KMS-11 (cell line): ENCODE measurements around the gene G2E3.
"Not testable (repeated sequence)": the region's sequence is repeated elsewhere in the genome, so short reads cannot be mapped to it uniquely, and the experiment has no call there.

Experiments
- H2AFZ ChIP-seq: fragments of 200-600 bp; sonication (generic); 2 replicates; pipeline ENCODE4 v1.6.1; 2016; ENCODE audit warnings: antibody characterized with exemption, mixed run types, low read depth
- H3K27ac ChIP-seq: fragments of 200-600 bp; sonication (generic); 2 replicates; pipeline ENCODE4 v1.6.1; 2016; ENCODE audit warnings: mild to moderate bottlenecking, mixed run types
- H3K27me3 ChIP-seq: fragments of 200-600 bp; sonication (generic); 2 replicates; pipeline ENCODE4 v1.6.1; 2017; ENCODE audit warnings: mild to moderate bottlenecking, low read depth, mixed run types, moderate library complexity; ENCODE audit not compliant: insufficient read depth
- H3K36me3 ChIP-seq: fragments of 200-600 bp; sonication (generic); 2 replicates; pipeline ENCODE4 v1.6.1; 2017; ENCODE audit warnings: mild to moderate bottlenecking, mixed run types; ENCODE audit not compliant: insufficient read depth
- H3K4me1 ChIP-seq: fragments of 200-600 bp; sonication (generic); 2 replicates; pipeline ENCODE4 v1.6.1; 2016; ENCODE audit warnings: mild to moderate bottlenecking, low read depth, mixed run types; ENCODE audit not compliant: poor library complexity, severe bottlenecking
- H3K4me2 ChIP-seq: fragments of 200-600 bp; sonication (generic); 2 replicates; pipeline ENCODE4 v1.7.0; 2016; ENCODE audit warnings: mild to moderate bottlenecking, mixed run types
- H3K4me3 ChIP-seq: fragments of 200-600 bp; sonication (generic); IDR thresholded peaks from 2 replicates; pipeline ENCODE4 v1.6.1; 2017; ENCODE audit warnings: low read depth, low read length, mixed read lengths; ENCODE audit not compliant: insufficient read depth
- H3K79me2 ChIP-seq: fragments of 200-600 bp; sonication (generic); 2 replicates; pipeline ENCODE4 v1.6.1; 2016; ENCODE audit warnings: low read depth, mixed run types; ENCODE audit not compliant: insufficient read depth
- H3K9ac ChIP-seq: fragments of 200-600 bp; sonication (generic); 2 replicates; pipeline ENCODE4 v1.6.1; 2016; ENCODE audit warnings: mild to moderate bottlenecking, mixed run types
- H4K20me1 ChIP-seq: fragments of 200-600 bp; sonication (generic); 2 replicates; pipeline ENCODE4 v1.6.1; 2016; ENCODE audit warnings: mild to moderate bottlenecking, mixed run types; ENCODE audit not compliant: insufficient read depth
- TF ChIP-seq, protein P1 (sequence below): fragments of 200-600 bp; sonication (generic); conservative IDR thresholded peaks from 2 replicates; pipeline ENCODE4 v1.6.1; 2017; ENCODE audit warnings: low read depth, mild to moderate bottlenecking, antibody characterized with exemption, low read length, moderate library complexity, mixed read lengths

The G2E3 gene

GRCh38 chr14:30597504-30597903 lies 38.5 kb downstream of the G2E3 start:
- Histone ChIP-seq H3K79me2 (no peaks in the 10 kb centered on the region), H2AFZ (no peak overlapping the region), H3K27me3 (no peaks in the 10 kb centered on the region), H3K4me3 (no peak overlapping the region), H3K27ac (no peak overlapping the region), H4K20me1 (no peaks in the 10 kb centered on the region), H3K9ac (no peak overlapping the region), H3K4me1 (no peaks in the 10 kb centered on the region), H3K4me2 (no peak overlapping the region), H3K36me3 (no peaks in the 10 kb centered on the region)
- TF ChIP-seq, protein P1, sequence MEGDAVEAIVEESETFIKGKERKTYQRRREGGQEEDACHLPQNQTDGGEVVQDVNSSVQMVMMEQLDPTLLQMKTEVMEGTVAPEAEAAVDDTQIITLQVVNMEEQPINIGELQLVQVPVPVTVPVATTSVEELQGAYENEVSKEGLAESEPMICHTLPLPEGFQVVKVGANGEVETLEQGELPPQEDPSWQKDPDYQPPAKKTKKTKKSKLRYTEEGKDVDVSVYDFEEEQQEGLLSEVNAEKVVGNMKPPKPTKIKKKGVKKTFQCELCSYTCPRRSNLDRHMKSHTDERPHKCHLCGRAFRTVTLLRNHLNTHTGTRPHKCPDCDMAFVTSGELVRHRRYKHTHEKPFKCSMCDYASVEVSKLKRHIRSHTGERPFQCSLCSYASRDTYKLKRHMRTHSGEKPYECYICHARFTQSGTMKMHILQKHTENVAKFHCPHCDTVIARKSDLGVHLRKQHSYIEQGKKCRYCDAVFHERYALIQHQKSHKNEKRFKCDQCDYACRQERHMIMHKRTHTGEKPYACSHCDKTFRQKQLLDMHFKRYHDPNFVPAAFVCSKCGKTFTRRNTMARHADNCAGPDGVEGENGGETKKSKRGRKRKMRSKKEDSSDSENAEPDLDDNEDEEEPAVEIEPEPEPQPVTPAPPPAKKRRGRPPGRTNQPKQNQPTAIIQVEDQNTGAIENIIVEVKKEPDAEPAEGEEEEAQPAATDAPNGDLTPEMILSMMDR: no peak

GRCh38 chr14:30600922-30601918 lies 42.3 kb downstream of the G2E3 start:
- no peaks in the 10 kb centered on the region for H3K79me2 ChIP-seq

GRCh38 chr14:30603402-30603801 lies 44.4 kb downstream of the G2E3 start:
- Histone ChIP-seq H3K27ac (no peak overlapping the region), H3K27me3 (no peaks in the 10 kb centered on the region), H3K79me2 (no peaks in the 10 kb centered on the region), H2AFZ (no peak overlapping the region), H3K4me1 (no peaks in the 10 kb centered on the region), H3K4me2 (no peak overlapping the region), H3K9ac (no peak overlapping the region), H3K36me3 (no peaks in the 10 kb centered on the region), H4K20me1 (no peaks in the 10 kb centered on the region), H3K4me3 (no peak overlapping the region)
- TF ChIP-seq, protein P1: no peak

More at GRCh38 chr14:30600922-30601918, 42.3 kb downstream of the G2E3 start:
- TF ChIP-seq, protein P1: no peak
- no peak overlapping the region for H3K4me2 ChIP-seq
- H3K9ac ChIP-seq: no peak overlapping the region
- H3K4me3 ChIP-seq: no peak overlapping the region
- H3K4me1 ChIP-seq: no peaks in the 10 kb centered on the region
- H4K20me1 ChIP-seq: no peaks in the 10 kb centered on the region
- H3K36me3 ChIP-seq: no peaks in the 10 kb centered on the region
- H3K27me3 ChIP-seq: no peaks in the 10 kb centered on the region
- H2AFZ ChIP-seq: no peak overlapping the region
- no peak overlapping the region for H3K27ac ChIP-seq

DNA sequence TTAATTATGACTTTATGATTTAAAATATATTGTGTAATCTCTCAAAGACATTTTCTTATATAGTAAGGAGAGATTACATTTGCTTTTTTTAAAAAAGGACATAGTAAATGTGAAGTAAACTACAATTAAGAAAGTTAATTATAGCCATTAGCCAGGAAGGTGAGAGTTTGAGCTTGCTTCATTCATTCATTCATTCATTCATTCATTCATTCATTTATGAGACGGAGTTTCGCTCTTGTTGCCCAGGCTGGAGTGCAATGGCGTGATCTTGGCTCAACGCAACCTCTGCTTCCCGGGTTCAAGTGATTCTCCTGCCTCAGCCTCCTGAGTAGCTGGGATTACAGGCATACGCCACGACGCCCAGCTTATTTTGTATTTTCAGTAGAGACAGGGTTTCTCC lies 45.7 kb downstream of the G2E3 start:
- not testable (repeated sequence) for H3K36me3 ChIP-seq, H2AFZ ChIP-seq, H3K4me3 ChIP-seq, H3K27me3 ChIP-seq, H3K9ac ChIP-seq, H4K20me1 ChIP-seq, H3K4me1 ChIP-seq, H3K4me2 ChIP-seq, H3K79me2 ChIP-seq, H3K27ac ChIP-seq
